Esophagus (tissue), 2 donors: ENCODE data around the gene VIT. TPM values are rescaled to one million over a fixed set of nuclear protein-coding genes. Genes with fewer than 3 reads are reported as not detected.

Experiments used
- H3K27ac ChIP-seq, 2 donors: one replicate each; pipeline ENCODE4 v1.5.1; 2013; ENCODE audit warnings: low read depth in 2 of 2, mild to moderate bottlenecking in 2 of 2, inconsistent platforms in 1 of 2, low read length in 1 of 2, moderate library complexity in 1 of 2
- H3K27me3 ChIP-seq, 2 donors: one replicate each; pipeline ENCODE4 v1.6.1; 2013; ENCODE audit warnings: low read length in 2 of 2, control low read depth in 1 of 2, mild to moderate bottlenecking in 1 of 2; ENCODE audit not compliant: insufficient read depth in 2 of 2, control insufficient read depth in 1 of 2
- H3K36me3 ChIP-seq, 2 donors: one replicate each; pipeline ENCODE4 v1.6.1; 2013; ENCODE audit warnings: low read length in 1 of 2; ENCODE audit not compliant: control insufficient read depth in 2 of 2, insufficient read depth in 2 of 2
- H3K4me1 ChIP-seq, 2 donors: one replicate each; pipeline ENCODE4 v1.6.1; 2013; ENCODE audit warnings: low read length in 1 of 2; ENCODE audit not compliant: control insufficient read depth in 2 of 2, insufficient read depth in 2 of 2
- H3K4me3 ChIP-seq, 2 donors: one replicate each; pipeline ENCODE4 v1.5.1; 2013; ENCODE audit warnings: low read length in 2 of 2, mild to moderate bottlenecking in 2 of 2, low read depth in 1 of 2, moderate library complexity in 1 of 2
- H3K9me3 ChIP-seq, 2 donors: one replicate each; pipeline ENCODE4 v1.6.1; 2013; ENCODE audit warnings: mild to moderate bottlenecking in 2 of 2, low read depth in 1 of 2, low read length in 1 of 2, moderate library complexity in 1 of 2; ENCODE audit not compliant: control insufficient read depth in 2 of 2, insufficient read depth in 1 of 2
- WGBS, 2 donors: extraction: QIAGEN DNeasy Blood & Tissue Kit; methylation state at CpG; one replicate each; pipeline ENCODE4 v1.1.7; 2013; 5-methylcytosine and 5-hydroxymethylcytosine counted together
- polyA plus RNA-seq, 2 donors: library from polyadenylated mRNA; stranded (reverse); fragments of 200-250 nt; gene quantifications; one replicate each; pipeline ENCODE4 v1.2.3, GENCODE V29; 2013
- donor health status: healthy with polysubstance abuse.
- donor health status: Bipolar disorder and iron deficiency.

The VIT gene
- polyA plus RNA-seq, 2 donors, result 2.8 to 4.0 TPM

GRCh38 chr2:36662638-36663037 is 33.9 kb upstream of the VIT start:
- H3K27me3 ChIP-seq, result no peaks in the 10 kb centered on the region
- no peaks in the 10 kb centered on the region for H3K9me3 ChIP-seq
- H3K4me1 ChIP-seq, result no peaks in the 10 kb centered on the region
- WGBS, 2 donors, result 84 to 90% methylated on average over 8 of the region's 8 CpGs
- H3K36me3 ChIP-seq, result no peaks in the 10 kb centered on the region
- H3K4me3 ChIP-seq, result no peak overlapping the region
- H3K27ac ChIP-seq, result no peak overlapping the region

GRCh38 chr2:36663295-36663694 is 33.2 kb upstream of the VIT start:
- no peak overlapping the region for H3K27ac ChIP-seq
- WGBS, 2 donors, result 50 to 59% methylated on average over 2 of the region's 2 CpGs
- no peaks in the 10 kb centered on the region for H3K27me3 ChIP-seq
- no peaks in the 10 kb centered on the region for H3K36me3 ChIP-seq
- H3K4me1 ChIP-seq, result no peaks in the 10 kb centered on the region
- no peak overlapping the region for H3K4me3 ChIP-seq
- no peaks in the 10 kb centered on the region for H3K9me3 ChIP-seq

DNA sequence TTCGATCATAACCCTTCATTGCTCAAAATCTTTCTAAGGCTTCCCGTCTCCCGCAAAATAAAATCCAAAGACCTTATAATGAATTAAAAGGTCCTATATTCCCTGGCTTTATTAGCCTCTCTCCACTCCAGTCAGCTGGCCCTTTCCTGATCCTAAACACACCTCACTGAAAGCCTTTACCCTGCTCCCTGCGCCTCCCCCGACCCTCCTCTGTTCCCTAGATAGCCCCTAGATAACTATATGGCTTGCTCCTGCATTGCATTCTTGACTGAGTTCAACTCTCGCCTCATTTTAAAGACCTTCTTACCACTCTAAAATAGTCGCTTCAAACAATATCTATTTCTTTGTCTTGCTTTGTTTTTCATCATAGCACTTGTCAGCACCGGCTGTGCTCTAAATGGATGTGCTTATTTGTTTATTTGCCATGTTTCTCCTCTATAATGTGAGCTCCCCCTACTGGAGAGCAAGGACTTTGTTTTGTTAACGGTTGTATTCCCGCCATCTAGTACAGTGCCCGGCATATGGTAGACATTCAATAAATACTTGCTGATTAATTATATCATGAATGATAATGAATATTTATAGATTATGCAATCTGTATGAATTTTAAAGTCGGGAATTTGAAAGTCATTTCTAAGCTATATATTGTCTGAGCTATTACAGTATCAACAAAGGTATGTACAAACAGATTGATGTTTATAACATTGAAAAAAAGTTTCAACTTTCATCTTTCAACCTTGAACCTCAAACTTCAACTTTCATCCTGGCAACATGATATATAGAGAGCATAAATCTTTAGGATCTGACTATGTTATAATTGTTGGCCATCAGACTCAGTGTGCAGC is 32.4 kb upstream of the VIT start:
- H3K36me3 ChIP-seq, result no peaks in the 10 kb centered on the region
- H3K27me3 ChIP-seq, result no peaks in the 10 kb centered on the region
- no peak overlapping the region for H3K4me3 ChIP-seq
- H3K9me3 ChIP-seq, result no peaks in the 10 kb centered on the region
- no peak overlapping the region for H3K27ac ChIP-seq
- WGBS, 2 donors, result 35 to 41% methylated on average over 12 of the region's 12 CpGs
- H3K4me1 ChIP-seq, result no peaks in the 10 kb centered on the region

DNA sequence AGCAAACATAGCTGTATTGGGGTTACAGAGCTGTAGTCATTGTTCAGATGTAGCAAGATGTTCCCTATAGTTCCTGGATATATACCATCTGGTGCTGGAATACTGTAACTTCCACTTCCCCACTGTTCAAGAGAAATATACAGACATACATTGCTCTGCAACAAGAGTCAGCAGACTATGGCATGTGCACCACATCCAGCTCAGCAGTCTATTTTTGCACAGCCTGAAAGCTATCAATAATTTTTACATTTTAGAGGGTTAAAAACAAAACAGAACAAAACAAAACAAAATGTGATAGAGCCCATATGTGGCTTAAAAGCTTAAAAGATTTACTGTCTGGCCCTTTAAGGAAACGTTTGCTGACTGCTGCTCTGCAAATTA is 31.8 kb upstream of the VIT start:
- Histone ChIP-seq H3K4me3 (no peak overlapping the region), H3K27ac (no peak overlapping the region), H3K27me3 (no peaks in the 10 kb centered on the region), H3K36me3 (no peaks in the 10 kb centered on the region), H3K9me3 (no peaks in the 10 kb centered on the region), H3K4me1 (no peaks in the 10 kb centered on the region)
- WGBS, 2 donors, result 32 to 45% methylated on average over 1 of the region's 1 CpG

DNA sequence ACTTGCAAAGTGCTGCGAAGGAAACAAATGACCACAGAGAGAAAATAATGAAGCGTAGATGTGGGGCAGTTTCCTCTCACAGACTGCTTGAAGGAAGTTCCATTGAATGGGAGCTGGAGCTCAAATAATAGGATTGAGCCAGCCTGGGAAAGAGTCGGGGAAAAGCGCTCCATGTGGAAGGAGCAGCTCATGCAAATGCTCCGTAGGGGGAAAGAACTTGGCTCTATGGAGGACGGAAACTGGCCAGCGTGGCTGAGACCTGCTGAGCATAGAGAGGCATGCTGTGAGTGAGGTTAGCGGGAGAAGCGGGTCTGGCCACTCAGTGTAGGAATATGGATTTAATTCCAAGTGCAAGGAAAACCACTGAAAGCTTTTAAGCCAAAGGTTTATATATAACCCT is 28.6 kb upstream of the VIT start:
- H3K4me3 ChIP-seq, result no peak overlapping the region
- no peaks in the 10 kb centered on the region for H3K9me3 ChIP-seq
- H3K27me3 ChIP-seq, result no peaks in the 10 kb centered on the region
- no peak overlapping the region for H3K27ac ChIP-seq
- no peaks in the 10 kb centered on the region for H3K36me3 ChIP-seq
- H3K4me1 ChIP-seq, result no peaks in the 10 kb centered on the region
- 79 to 83% methylated on average over 9 of the region's 9 CpGs for WGBS, 2 donors

- Histone ChIP-seq H3K4me1 (no peaks in the 10 kb centered on the region), H3K27me3 (no peaks in the 10 kb centered on the region), H3K36me3 (no peaks in the 10 kb centered on the region), H3K9me3 (no peaks in the 10 kb centered on the region), H3K27ac (no peak overlapping the region), H3K4me3 (no peak overlapping the region)
- WGBS, 2 donors, result 62 to 74% methylated on average over 6 of the region's 6 CpGs
Observed at GRCh38 chr2:36670881-36671595, 25.5 kb upstream of the VIT start.

DNA sequence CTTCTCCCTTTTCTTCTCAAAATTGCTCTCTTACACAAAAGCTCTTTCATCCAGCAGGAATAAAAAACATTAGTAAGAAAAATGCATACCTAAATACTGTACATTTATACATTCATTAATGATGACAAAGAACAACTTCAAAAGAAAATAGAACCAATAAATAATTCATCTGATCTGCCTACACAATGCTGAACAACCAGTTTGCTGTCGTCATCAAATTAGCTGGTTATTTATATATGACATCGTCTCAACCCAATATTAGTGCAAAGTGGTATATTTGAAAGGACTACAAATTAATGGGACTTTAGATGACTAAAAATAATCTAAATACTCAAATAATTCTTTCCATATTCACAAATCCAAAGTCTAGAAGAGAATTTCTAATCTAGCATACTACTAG is 24.8 kb upstream of the VIT start:
- H3K27me3 ChIP-seq, result no peaks in the 10 kb centered on the region
- no peaks in the 10 kb centered on the region for H3K36me3 ChIP-seq
- H3K4me3 ChIP-seq, result no peak overlapping the region
- no peaks in the 10 kb centered on the region for H3K4me1 ChIP-seq
- H3K9me3 ChIP-seq, result no peaks in the 10 kb centered on the region
- H3K27ac ChIP-seq, result no peak overlapping the region
- whole genome bisulfite sequencing, 2 donors, result 80 to 85% methylated on average over 2 of the region's 2 CpGs

- Histone ChIP-seq H3K36me3 (no peaks in the 10 kb centered on the region), H3K9me3 (no peaks in the 10 kb centered on the region), H3K27me3 (no peaks in the 10 kb centered on the region), H3K4me1 (no peaks in the 10 kb centered on the region), H3K27ac (no peak overlapping the region), H3K4me3 (no peak overlapping the region)
- 50 to 65% methylated on average over 1 of the region's 1 CpG for WGBS, 2 donors
Observed at GRCh38 chr2:36672199-36672598, 24.3 kb upstream of the VIT start.

DNA sequence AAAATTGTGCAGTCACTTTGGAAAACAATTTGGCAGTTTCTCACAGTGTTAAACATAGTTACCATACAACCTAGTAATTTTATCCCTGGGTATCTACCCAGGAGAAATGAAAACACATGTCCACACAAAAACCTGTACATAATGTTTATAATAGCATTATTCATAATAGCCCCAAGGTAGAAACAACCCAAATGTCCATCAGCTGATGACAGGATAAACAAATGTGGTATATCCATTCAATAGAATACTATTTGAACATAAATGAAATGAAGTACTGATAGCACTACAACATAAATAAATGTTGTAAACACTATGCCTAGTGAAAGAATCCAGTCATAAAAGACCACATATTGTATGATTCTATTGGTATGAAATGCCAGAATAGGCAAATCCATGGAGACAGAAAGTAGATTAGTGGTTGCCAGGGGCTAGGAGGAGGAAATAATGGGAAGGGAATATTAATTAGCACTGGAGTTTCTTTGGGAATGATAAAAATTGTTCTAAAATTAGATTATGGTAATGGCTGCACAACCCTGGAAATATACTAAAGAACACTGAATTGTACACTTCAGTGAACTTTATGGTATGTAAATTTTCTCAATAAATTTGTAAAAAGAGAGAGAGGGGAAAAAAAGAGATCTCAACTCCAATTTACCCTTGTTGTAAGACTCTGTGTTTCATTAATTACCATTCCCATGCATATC is 20.8 kb upstream of the VIT start:
- no peaks in the 10 kb centered on the region for H3K27me3 ChIP-seq
- no peak overlapping the region for H3K4me3 ChIP-seq

More for the DNA sequence above, 20.8 kb upstream of the VIT start:
- no peak overlapping the region for H3K27ac ChIP-seq
- peaks cover 0 to 3% of the 10 kb centered on the region in 2 donors for H3K9me3 ChIP-seq
- no peaks in the 10 kb centered on the region for H3K4me1 ChIP-seq
- H3K36me3 ChIP-seq, result no peaks in the 10 kb centered on the region
